Endothelial cell of umbilical vein (primary cell): ENCODE results near the gene PDE6B. TPM values are rescaled to one million over a fixed set of nuclear protein-coding genes. Genes with fewer than 3 reads are reported as not detected.

Experiments used
- BruUV-seq: library from RNA; stranded (reverse); fragments of 400-500 nt; replicated peaks from 2 replicates; lab custom pipeline; 2021; lab: Mats Ljungman, UMichigan
- CTCF ChIA-PET: fragments of 300-600, 350-600 bp; sonication (Branson Sonifier 250); formaldehyde crosslinking; loops from one replicate; lab custom pipeline; 2021; ENCODE audit warnings: antibody characterized with exemption, inconsistent platforms; lab: Charles Lee
- POLR2A ChIA-PET: fragments of 300-600, 350-600 bp; sonication (Branson Sonifier 250); formaldehyde crosslinking; loops from one replicate; lab custom pipeline; 2021; ENCODE audit warnings: antibody characterized with exemption, inconsistent platforms; lab: Charles Lee
- DNase-seq: peaks from one replicate; pipeline ENCODE4 v3.0.0-alpha.2; 2011; ENCODE audit warnings: low read depth, low spot score
- FAIRE-seq: peaks from 2 replicates; lab custom pipeline; 2011; peaks lifted over from hg19 to GRCh38; lab: Jason Lieb, UNC
- H2AFZ ChIP-seq: 2 replicates; pipeline ENCODE4 v1.6.0; 2012; ENCODE audit warnings: low read depth, low read length, control low read depth, inconsistent platforms
- H3K27ac ChIP-seq: 2 replicates; pipeline ENCODE4 v1.5.1; 2011; ENCODE audit warnings: low read depth, mild to moderate bottlenecking, control low read depth, low read length, moderate library complexity; ENCODE audit not compliant: insufficient read depth
- H3K27me3 ChIP-seq, 2 experiments: 2 replicates each; pipeline versions ENCODE4 v1.6.0 to v1.6.1; 2011; ENCODE audit warnings: low read length in 2 of 2, mixed read lengths in 1 of 2; ENCODE audit not compliant: control insufficient read depth in 2 of 2, insufficient read depth in 2 of 2
- H3K36me3 ChIP-seq, 2 experiments: 2 replicates in 1 of 2; 3 replicates in 1 of 2; pipeline ENCODE4 v1.5.1; 2011; ENCODE audit warnings: low read length in 2 of 2, mild to moderate bottlenecking in 1 of 2, moderate library complexity in 1 of 2; ENCODE audit not compliant: control insufficient read depth in 2 of 2, insufficient read depth in 2 of 2; ENCODE audit errors: extremely low read depth in 1 of 2
- H3K4me1 ChIP-seq: 3 replicates; pipeline ENCODE4 v1.5.1; 2011; ENCODE audit warnings: mild to moderate bottlenecking, low read length; ENCODE audit not compliant: control insufficient read depth, insufficient read depth; ENCODE audit errors: extremely low read depth
- H3K4me2 ChIP-seq: 2 replicates; pipeline ENCODE4 v1.6.1; 2011; ENCODE audit warnings: low read length, control low read depth, mixed read lengths; ENCODE audit not compliant: insufficient read depth
- H3K4me3 ChIP-seq, 3 experiments: fragments of 200-600 bp in 1 of 3; sonication (generic), shearing (Covaris generic) in 1 of 3; replicated peaks in 1 of 3; 2 replicates each; pipeline ENCODE4 v1.5.1; 2011 to 2016; ENCODE audit warnings: control low read depth in 3 of 3, low read length in 3 of 3, mild to moderate bottlenecking in 2 of 3, inconsistent platforms in 1 of 3, low read depth in 1 of 3, moderate library complexity in 1 of 3; ENCODE audit not compliant: insufficient read depth in 1 of 3
- H3K79me2 ChIP-seq: 2 replicates; pipeline ENCODE4 v1.6.0; 2012; ENCODE audit warnings: low read length, inconsistent platforms; ENCODE audit not compliant: control insufficient read depth, insufficient read depth
- H3K9ac ChIP-seq: replicated peaks from 2 replicates; pipeline ENCODE3; 2011; ENCODE audit warnings: low read length, control low read depth; ENCODE audit not compliant: insufficient read depth; ENCODE audit errors: extremely low read depth
- H3K9me1 ChIP-seq: replicated peaks from 3 replicates; pipeline ENCODE4 v1.6.0; 2011; ENCODE audit warnings: mild to moderate bottlenecking, low read length; ENCODE audit not compliant: control insufficient read depth, insufficient read depth; ENCODE audit errors: extremely low read depth
- H3K9me3 ChIP-seq: replicated peaks from 2 replicates; pipeline ENCODE4 v1.5.1; 2012; ENCODE audit warnings: low read length, inconsistent platforms; ENCODE audit not compliant: control insufficient read depth, insufficient read depth
- H4K20me1 ChIP-seq: replicated peaks from 2 replicates; pipeline ENCODE3; 2011; ENCODE audit warnings: mild to moderate bottlenecking, low read length; ENCODE audit not compliant: control insufficient read depth, insufficient read depth; ENCODE audit errors: extremely low read depth
- CTCF ChIP-seq, 2 donors: IDR thresholded peaks; 1 replicate in 1 of 2; 2 replicates in 1 of 2; pipeline ENCODE4 v1.5.1; 2011; ENCODE audit warnings: low read length in 2 of 2, mild to moderate bottlenecking in 2 of 2, moderate library complexity in 2 of 2, control low read depth in 1 of 2, inconsistent platforms in 1 of 2, low read depth in 1 of 2; ENCODE audit not compliant: insufficient read depth in 1 of 2; ENCODE audit errors: extremely low read depth in 1 of 2
- EZH2 ChIP-seq: IDR thresholded peaks from 2 replicates; pipeline ENCODE4 v1.6.1; 2012; ENCODE audit warnings: borderline replicate concordance, low read depth, mild to moderate bottlenecking, moderate library complexity, low read length, inconsistent platforms; ENCODE audit not compliant: severe bottlenecking
- FOS ChIP-seq: IDR thresholded peaks from 2 replicates; pipeline ENCODE4 v1.6.1; 2011; ENCODE audit warnings: mild to moderate bottlenecking, low read length, moderate library complexity, borderline replicate concordance; ENCODE audit not compliant: insufficient read depth
- GATA2 ChIP-seq: IDR thresholded peaks from 2 replicates; pipeline ENCODE4 v1.7.0; 2011; ENCODE audit warnings: low read depth, mild to moderate bottlenecking, moderate library complexity, mixed read lengths, low read length; ENCODE audit not compliant: insufficient read length, insufficient read depth
- JUN ChIP-seq: IDR thresholded peaks from 2 replicates; pipeline ENCODE4 v1.6.1; 2011; ENCODE audit warnings: borderline replicate concordance, low read depth; ENCODE audit not compliant: insufficient read length, insufficient read depth
- MAX ChIP-seq: IDR thresholded peaks from 2 replicates; pipeline ENCODE4 v1.6.1; 2011; ENCODE audit not compliant: insufficient read depth, insufficient read length
- MYC ChIP-seq: IDR thresholded peaks from one replicate; pipeline ENCODE4 v1.6.1; 2011; ENCODE audit warnings: mild to moderate bottlenecking, low read depth, low read length
- POLR2A ChIP-seq: IDR thresholded peaks from 2 replicates; pipeline ENCODE4 v1.6.1; 2012; ENCODE audit warnings: low read depth, mild to moderate bottlenecking, control low read depth, low read length
- POLR2AphosphoS5 ChIP-seq: IDR thresholded peaks from 2 replicates; pipeline ENCODE4 v1.6.1; 2012; ENCODE audit warnings: low read depth, mild to moderate bottlenecking, control low read depth, low read length, moderate library complexity; ENCODE audit not compliant: insufficient read depth
- dilution Hi-C: fragments of 300-500 bp; cut with MboI; formaldehyde crosslinking; loops from one replicate; pipeline ENCODE4 v1.15.0; 2019; ENCODE audit warnings: low sequenced_read_pairs; ENCODE audit not compliant: extremely low pct_ligation_motif_present
- intact Hi-C: fragments of 100-400 bp; cut with micrococcal nuclease; formaldehyde crosslinking; loops from one replicate; pipeline ENCODE4 v1.10.0; 2022
- polyA plus RNA-seq, 4 experiments: library from polyadenylated mRNA; depleted of rRNA in 3 of 4; stranded (reverse) in 3 of 4; unstranded in 1 of 4; fragments of >200 nt; gene quantifications; 2 replicates each; pipeline versions ENCODE4 v1.2.1 to v1.2.3, GENCODE V29; 2011 to 2012; ENCODE audit warnings: missing spikeins in 1 of 4
- total RNA-seq: library from RNA; stranded (reverse); gene quantifications from 2 replicates; pipeline ENCODE4 v1.2.3, GENCODE V29; 2021

The PDE6B gene
- total and polyA plus RNA-seq, 2 donors (not counting 3 experiments of a cell fraction or from before 2014, with no cell fraction given) = 0.77 to 1.8 TPM

DNA sequence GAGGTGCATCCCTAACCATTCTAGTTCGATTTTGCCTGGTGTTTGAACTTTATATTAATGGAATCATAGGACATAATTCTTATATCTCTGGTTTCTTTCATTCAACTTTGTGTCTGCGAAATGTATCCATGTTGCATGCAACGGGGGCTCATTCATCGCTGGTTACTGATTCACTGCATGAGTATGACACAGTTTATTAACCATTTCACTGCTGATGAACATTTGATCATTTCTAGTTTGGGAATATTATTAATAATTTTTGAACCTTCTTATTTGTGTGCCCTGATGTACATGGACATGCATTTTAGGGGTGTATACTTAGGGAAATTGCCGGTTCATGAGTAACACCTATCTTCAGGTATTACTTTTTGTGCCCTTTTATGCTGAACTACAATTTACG, 44.2 kb upstream of the PDE6B start:
- no TSS peak for BruUV-seq
- DNase-seq (no peak), FAIRE-seq (no peak)
- dilution Hi-C loops (no loop called here), intact Hi-C loops (no loop called here)
- no peak overlapping the region for H3K4me3 ChIP-seq
- no peaks in the 10 kb centered on the region for H4K20me1 ChIP-seq
- no peak overlapping the region for H2AFZ ChIP-seq
- no peaks in the 10 kb centered on the region for H3K79me2 ChIP-seq
- no peaks in the 10 kb centered on the region for H3K9me1 ChIP-seq
- no peaks in the 10 kb centered on the region for H3K36me3 ChIP-seq
- H3K27ac ChIP-seq = no peak overlapping the region
- H3K4me1 ChIP-seq = no peaks in the 10 kb centered on the region
- POLR2A ChIA-PET = no interaction called here
- H3K9ac ChIP-seq = no peak overlapping the region
- H3K9me3 ChIP-seq = no peaks in the 10 kb centered on the region
- H3K4me2 ChIP-seq = no peak overlapping the region
- H3K27me3 ChIP-seq = peaks cover 27 to 35% of the 10 kb centered on the region in 2 experiments
- CTCF ChIA-PET = no interaction called here
- TF ChIP-seq POLR2A = no peak
- TF ChIP-seq MYC = no peak
- TF ChIP-seq FOS = no peak
- no peak for TF ChIP-seq JUN
- TF ChIP-seq MAX = no peak
- TF ChIP-seq POLR2AphosphoS5 = no peak
- no peak for TF ChIP-seq EZH2
- no peak for TF ChIP-seq GATA2
- no peak for TF ChIP-seq CTCF (IDR thresholded peaks at IDR 0.05; ENCODE audit: extremely low read depth in 1 of 2, insufficient read depth in 1 of 2, low read depth in 1 of 2, low read length in 2 of 2)
